B cell (primary cell): ENCODE measurements around the gene NPHS1. TPM values are rescaled to one million over a fixed set of nuclear protein-coding genes. Genes with fewer than 3 reads are reported as not detected.

Experiments
- ATAC-seq: fragments of 200-7000 bp; cut with Tn5 transposase; one replicate; pipeline ENCODE4 v1.10.0; 2021; ENCODE audit warnings: low read depth, mild to moderate bottlenecking, moderate number of reproducible peaks, moderate library complexity
- CTCF ChIA-PET: fragments of 350-600 bp; sonication (Branson Sonifier 250); formaldehyde crosslinking; loops from one replicate; lab custom pipeline; 2021; ENCODE audit warnings: antibody characterized with exemption, inconsistent platforms; lab: Charles Lee
- POLR2A ChIA-PET: fragments of 350-600 bp; sonication (Branson Sonifier 250); formaldehyde crosslinking; loops from one replicate; lab custom pipeline; 2021; ENCODE audit warnings: antibody characterized with exemption; lab: Charles Lee
- DNase-seq: peaks from one replicate; pipeline ENCODE4 v3.0.0; 2013
- H2AFZ ChIP-seq: 2 replicates; pipeline ENCODE4 v1.6.1; 2012; ENCODE audit warnings: mild to moderate bottlenecking, low read depth, low read length; ENCODE audit not compliant: insufficient read depth, poor library complexity, severe bottlenecking
- H3K27ac ChIP-seq, 2 donors: 1 replicate in 1 of 2; 2 replicates in 1 of 2; pipeline ENCODE4 v1.5.1; 2012 to 2013; ENCODE audit warnings: low read length in 2 of 2, mild to moderate bottlenecking in 2 of 2, moderate library complexity in 1 of 2
- H3K27me3 ChIP-seq, 4 experiments: fragments of 200-600 bp in 1 of 4; sonication (generic) in 1 of 4; replicated peaks in 1 of 4; 1 replicate in 2 of 4; 2 replicates in 2 of 4; pipeline versions ENCODE4 v1.6.1 to v1.7.0; 2013 to 2016; ENCODE audit warnings: low read length in 3 of 4, mild to moderate bottlenecking in 2 of 4, mixed read lengths in 1 of 4, moderate library complexity in 1 of 4; ENCODE audit not compliant: insufficient read depth in 4 of 4, control insufficient read depth in 3 of 4; ENCODE audit errors: control extremely low read depth in 1 of 4
- H3K36me3 ChIP-seq, 2 experiments: replicated peaks in 1 of 2; 1 replicate in 1 of 2; 2 replicates in 1 of 2; pipeline versions ENCODE4 v1.6.1 to v1.7.1; 2013; ENCODE audit warnings: low read length in 1 of 2; ENCODE audit not compliant: insufficient read depth in 2 of 2, control insufficient read depth in 1 of 2; ENCODE audit errors: control extremely low read depth in 1 of 2, extremely low read depth in 1 of 2
- H3K4me1 ChIP-seq, 2 donors: fragments of 200-600 bp in 1 of 2; sonication (generic) in 1 of 2; 1 replicate in 1 of 2; 2 replicates in 1 of 2; pipeline versions ENCODE4 v1.5.1 to v1.6.1; 2013 to 2017; ENCODE audit warnings: low read length in 2 of 2; ENCODE audit not compliant: control insufficient read depth in 2 of 2, insufficient read depth in 2 of 2
- H3K4me2 ChIP-seq: replicated peaks from 2 replicates; pipeline ENCODE3; 2012; ENCODE audit warnings: mild to moderate bottlenecking, low read depth, low read length; ENCODE audit not compliant: poor library complexity, severe bottlenecking
- H3K4me3 ChIP-seq, 5 experiments: fragments of 200-600 bp in 1 of 5; sonication (generic) in 1 of 5; 1 replicate in 3 of 5; 2 replicates in 2 of 5; pipeline versions ENCODE4 v1.5.1 to v1.7.0; 2011 to 2016; ENCODE audit warnings: low read length in 4 of 5, mild to moderate bottlenecking in 4 of 5, low read depth in 2 of 5, control low read depth in 1 of 5, moderate library complexity in 1 of 5; ENCODE audit not compliant: insufficient read depth in 1 of 5; ENCODE audit errors: control extremely low read depth in 1 of 5, extremely low read depth in 1 of 5
- H3K79me2 ChIP-seq: fragments of 200-600 bp; sonication (generic); one replicate; pipeline ENCODE4 v1.6.0; 2016; ENCODE audit warnings: low read length; ENCODE audit not compliant: control insufficient read depth, insufficient read depth
- H3K9ac ChIP-seq: fragments of 200-600 bp; sonication (generic); 2 replicates; pipeline ENCODE4 v1.6.1; 2017; ENCODE audit warnings: mild to moderate bottlenecking, low read length, moderate library complexity
- H3K9me3 ChIP-seq, 3 donors: one replicate each; pipeline versions ENCODE4 v1.6.1 to v1.7.1; 2013; ENCODE audit warnings: low read length in 2 of 3; ENCODE audit not compliant: control insufficient read depth in 2 of 3, insufficient read depth in 1 of 3; ENCODE audit errors: control extremely low read depth in 1 of 3
- H4K20me1 ChIP-seq: 2 replicates; pipeline ENCODE4 v1.6.0; 2012; ENCODE audit warnings: mild to moderate bottlenecking, low read length; ENCODE audit not compliant: insufficient read depth, control insufficient read depth, poor library complexity, severe bottlenecking
- H3K27ac Mint-ChIP-seq: one replicate; pipeline ENCODE4 v1.8.0; 2021; ENCODE audit warnings: mixed read lengths
- H3K27me3 Mint-ChIP-seq: one replicate; pipeline ENCODE4 v1.8.0; 2021; ENCODE audit warnings: mixed read lengths
- H3K4me1 Mint-ChIP-seq: one replicate; pipeline ENCODE4 v1.8.0; 2021; ENCODE audit warnings: mixed read lengths
- H3K4me3 Mint-ChIP-seq: one replicate; pipeline ENCODE4 v1.8.0; 2021; ENCODE audit warnings: mixed read lengths
- H3K9me3 Mint-ChIP-seq: one replicate; pipeline ENCODE4 v1.8.0; 2022; ENCODE audit warnings: mixed read lengths; ENCODE audit not compliant: insufficient read depth
- CTCF ChIP-seq: fragments of 200-600 bp; IDR thresholded peaks from one replicate; pipeline ENCODE4 v1.8.0; 2022; ENCODE audit warnings: antibody characterized with exemption, mild to moderate bottlenecking
- EZH2 ChIP-seq: IDR thresholded peaks from 2 replicates; pipeline ENCODE4 v1.6.1; 2012; ENCODE audit warnings: borderline replicate concordance, low read depth, mild to moderate bottlenecking, moderate library complexity, low read length; ENCODE audit not compliant: insufficient read depth, poor library complexity, severe bottlenecking
- WGBS: methylation state at CpG from one replicate; pipeline ENCODE4 v1.1.5; 2013; ENCODE audit warnings: missing lambda C conversion rate; ENCODE audit not compliant: insufficient coverage; 5-methylcytosine and 5-hydroxymethylcytosine counted together
- intact Hi-C: fragments of 100-400 bp; cut with micrococcal nuclease; formaldehyde crosslinking; loops from one replicate; pipeline ENCODE4 v1.10.0; 2022
- polyA plus RNA-seq: library from polyadenylated mRNA; depleted of rRNA; stranded (reverse); fragments of >200 nt; gene quantifications from 2 replicates; pipeline ENCODE4 v1.2.3, GENCODE V29; 2012
- total RNA-seq, 2 donors: library from RNA; stranded (reverse); fragments of 120-200 nt in 1 of 2; gene quantifications; 1 replicate in 1 of 2; 2 replicates in 1 of 2; pipeline versions ENCODE4 v1.2.3 to v1.2.4, GENCODE V29; 2013 to 2022

Gene NPHS1
- total and polyA plus RNA-seq, 2 donors (not counting 1 experiment from before 2014, with no cell fraction given) = not detected

GRCh38 chr19:35792312-35792711 lies 60.0 kb downstream of the NPHS1 start:
- no peak overlapping the region for H3K4me3 Mint-ChIP-seq
- H3K27me3 Mint-ChIP-seq = peaks cover 21% of the 10 kb centered on the region
- ChIA-PET POLR2A (no interaction called here), CTCF (no interaction called here)
- Histone ChIP-seq H3K27me3 (peaks cover 0 to 11% (median 3%) of the 10 kb centered on the region in 4 experiments), H2AFZ (no peak overlapping the region), H3K36me3 (no peaks in the 10 kb centered on the region), H4K20me1 (no peaks in the 10 kb centered on the region), H3K4me1 (peaks cover 0 to 3% of the 10 kb centered on the region in 2 donors), H3K4me3 (no peak overlapping the region), H3K9me3 (peaks cover 0 to 4% (median 0%) of the 10 kb centered on the region in 3 donors), H3K79me2 (no peaks in the 10 kb centered on the region), H3K9ac (no peak overlapping the region), H3K4me2 (no peak overlapping the region), H3K27ac (no peak overlapping the region)
- H3K27ac Mint-ChIP-seq = no peak overlapping the region
- ATAC-seq = no peak
- peaks cover 3% of the 10 kb centered on the region for H3K4me1 Mint-ChIP-seq
- 93% methylated on average over 15 of the region's 15 CpGs for WGBS
- TF ChIP-seq CTCF = no peak
- DNase-seq = no peak
- intact Hi-C loops = no loop called here
- no peaks in the 10 kb centered on the region for H3K9me3 Mint-ChIP-seq

GRCh38 chr19:35791814-35792279 lies 60.5 kb downstream of the NPHS1 start:
- Histone ChIP-seq H3K4me2 (no peak overlapping the region), H3K36me3 (no peaks in the 10 kb centered on the region), H3K27me3 (peaks cover 0 to 6% (median 3%) of the 10 kb centered on the region in 4 experiments), H3K4me3 (no peak overlapping the region), H3K4me1 (no peaks in the 10 kb centered on the region), H3K27ac (no peak overlapping the region), H3K9ac (no peak overlapping the region), H2AFZ (no peak overlapping the region), H3K9me3 (peaks cover 0 to 4% (median 0%) of the 10 kb centered on the region in 3 donors), H3K79me2 (no peaks in the 10 kb centered on the region), H4K20me1 (no peaks in the 10 kb centered on the region)
- H3K27ac Mint-ChIP-seq = no peak overlapping the region
- H3K9me3 Mint-ChIP-seq = no peaks in the 10 kb centered on the region
- ChIA-PET POLR2A (no interaction called here), CTCF (no interaction called here)
- no peak overlapping the region for H3K4me3 Mint-ChIP-seq
- WGBS = 96% methylated on average over 8 of the region's 9 CpGs
- peaks cover 17% of the 10 kb centered on the region for H3K27me3 Mint-ChIP-seq
- no peaks in the 10 kb centered on the region for H3K4me1 Mint-ChIP-seq
- no peak for TF ChIP-seq CTCF
- no peak for TF ChIP-seq EZH2
- no peak for DNase-seq
- no peak for ATAC-seq
- intact Hi-C loops = no loop called here
